NB4 (cell line): ENCODE data around the gene TUBE1.

Experiments used
- DNase-seq: peaks from one replicate; pipeline ENCODE4 v3.0.0; 2010; ENCODE audit warnings: low read depth
- H3K4me3 ChIP-seq: one replicate; pipeline ENCODE4 v1.5.1; 2011; ENCODE audit warnings: mild to moderate bottlenecking, low read depth, low read length, moderate library complexity
- CTCF ChIP-seq: IDR thresholded peaks from one replicate; pipeline ENCODE4 v1.5.1; 2012; ENCODE audit warnings: low read depth, low read length
- MYC ChIP-seq: IDR thresholded peaks from 2 replicates; pipeline ENCODE4 v1.6.1; 2011; ENCODE audit warnings: low read depth, low read length
- POLR2A ChIP-seq: IDR thresholded peaks from 2 replicates; pipeline ENCODE4 v1.6.1; 2011; ENCODE audit warnings: mild to moderate bottlenecking; ENCODE audit not compliant: insufficient read length; ENCODE audit errors: extremely low read depth
- TF ChIP-seq, protein P1 (sequence below): IDR thresholded peaks from 2 replicates; pipeline ENCODE4 v1.6.1; 2011; ENCODE audit warnings: low read depth, low read length

TUBE1 gene

DNA sequence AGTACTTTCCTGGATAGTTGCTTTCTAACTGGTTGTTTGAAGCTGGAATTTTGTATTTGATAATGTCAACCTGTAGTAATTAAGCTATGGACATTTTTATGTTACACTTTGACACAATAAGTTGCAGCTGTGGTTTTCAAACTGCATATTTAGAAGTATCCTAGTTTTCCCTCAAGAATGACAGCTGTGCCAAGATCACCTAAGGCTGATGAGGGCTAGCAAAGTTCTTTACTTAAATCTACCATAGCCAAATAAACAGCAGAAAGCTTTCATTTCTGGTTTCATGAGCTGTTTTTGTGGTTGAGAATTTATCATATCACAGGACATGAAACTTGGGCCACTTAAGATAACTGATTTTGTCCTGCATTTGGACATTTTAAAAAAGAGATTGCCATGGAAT is 30.8 kb upstream of the TUBE1 start:
- H3K4me3 ChIP-seq: no peak overlapping the region
- DNase-seq: no peak
- TF ChIP-seq MYC: no peak
- TF ChIP-seq POLR2A: no peak
- no peak for TF ChIP-seq CTCF
- TF ChIP-seq, protein P1, sequence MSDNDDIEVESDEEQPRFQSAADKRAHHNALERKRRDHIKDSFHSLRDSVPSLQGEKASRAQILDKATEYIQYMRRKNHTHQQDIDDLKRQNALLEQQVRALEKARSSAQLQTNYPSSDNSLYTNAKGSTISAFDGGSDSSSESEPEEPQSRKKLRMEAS: no peak

DNA sequence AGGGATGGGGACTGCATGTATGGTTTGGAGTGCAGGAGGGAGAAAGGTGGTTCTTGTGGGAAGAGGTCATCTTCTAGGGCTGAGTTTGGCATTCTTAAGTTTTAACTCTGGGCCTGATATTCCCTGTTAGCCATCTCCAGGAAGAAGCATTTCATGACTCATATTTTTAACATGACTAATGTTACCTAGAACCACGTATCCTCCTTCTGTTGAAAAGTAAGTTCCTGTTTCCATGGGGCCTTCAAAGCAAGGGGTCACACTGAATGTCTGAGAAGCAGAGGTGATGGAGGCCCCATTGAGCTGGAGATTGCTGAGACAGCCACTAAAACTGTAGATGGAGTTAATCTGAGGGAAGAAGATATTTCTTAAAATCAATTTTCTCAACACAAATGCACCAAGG is 30.3 kb upstream of the TUBE1 start:
- H3K4me3 ChIP-seq: no peak overlapping the region
- peak; percentile 54 for DNase-seq
- TF ChIP-seq CTCF (no peak), MYC (no peak), POLR2A (no peak)
- TF ChIP-seq, protein P1: no peak

- TF ChIP-seq CTCF (no peak), MYC (no peak), POLR2A (no peak)
- TF ChIP-seq, protein P1: no peak
- H3K4me3 ChIP-seq: no peak overlapping the region
- no peak for DNase-seq
These were observed 28.9 kb upstream of the TUBE1 start for GRCh38 chr6:112116221-112116620.

- TF ChIP-seq MYC (no peak), CTCF (no peak), POLR2A (no peak)
- TF ChIP-seq, protein P1: no peak
- DNase-seq: no peak
- no peak overlapping the region for H3K4me3 ChIP-seq
These were observed 27.4 kb upstream of the TUBE1 start for GRCh38 chr6:112114577-112115223.

GRCh38 chr6:112113918-112114317 is 26.6 kb upstream of the TUBE1 start:
- TF ChIP-seq POLR2A (no peak), CTCF (no peak)
- DNase-seq: no peak
- H3K4me3 ChIP-seq: no peak overlapping the region

DNA sequence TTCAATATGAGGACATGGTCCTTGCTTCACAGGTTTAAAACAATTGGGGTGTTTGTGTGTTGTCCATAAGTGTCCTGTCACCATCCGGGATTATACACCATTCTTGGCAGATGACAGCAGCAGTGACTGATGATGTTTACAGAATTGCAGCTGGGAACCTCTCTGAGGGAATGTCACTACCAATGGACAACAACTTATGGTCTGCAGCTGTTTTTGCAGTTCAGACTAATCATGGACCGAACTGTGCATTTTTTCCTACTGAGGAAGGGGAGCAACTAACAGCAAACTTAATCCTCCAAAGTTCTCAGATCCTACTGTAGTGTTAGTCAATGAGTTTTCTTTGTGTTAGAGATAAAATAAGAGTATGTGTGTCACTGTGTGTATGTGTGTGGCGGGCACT is 26.1 kb upstream of the TUBE1 start:
- no peak for TF ChIP-seq POLR2A
- no peak for TF ChIP-seq CTCF
- TF ChIP-seq, protein P1: no peak
- no peak for TF ChIP-seq MYC
- no peak overlapping the region for H3K4me3 ChIP-seq
- no peak for DNase-seq
